GM19438 (cell line): ENCODE data around the gene OPCML.

Experiments
- ATAC-seq: cut with Tn5 transposase; IDR thresholded peaks from one replicate; pipeline ENCODE4 v1.9.1; 2021; ENCODE audit warnings: low read depth; ENCODE audit not compliant: unreplicated experiment

OPCML gene

DNA sequence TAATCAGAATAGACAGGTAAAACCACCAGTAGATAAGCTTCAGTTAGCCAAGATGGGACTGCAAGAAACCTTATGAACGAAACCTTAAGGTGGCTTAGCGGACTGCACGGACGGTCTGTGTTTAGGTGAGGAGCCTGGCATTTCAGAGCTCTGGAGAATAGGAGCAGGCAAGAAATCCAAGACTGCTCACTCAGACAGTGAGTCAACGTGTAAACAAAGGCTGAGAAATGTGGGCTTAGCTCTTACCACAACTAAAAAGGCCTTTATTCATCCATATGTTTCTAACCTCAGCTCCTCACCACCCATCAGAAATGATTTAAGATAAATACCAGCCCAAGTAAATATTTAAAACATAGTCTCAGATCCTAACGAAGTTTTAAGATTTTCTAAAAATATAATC, 657.7 kb downstream of the OPCML start:
- ATAC-seq = no peak

DNA sequence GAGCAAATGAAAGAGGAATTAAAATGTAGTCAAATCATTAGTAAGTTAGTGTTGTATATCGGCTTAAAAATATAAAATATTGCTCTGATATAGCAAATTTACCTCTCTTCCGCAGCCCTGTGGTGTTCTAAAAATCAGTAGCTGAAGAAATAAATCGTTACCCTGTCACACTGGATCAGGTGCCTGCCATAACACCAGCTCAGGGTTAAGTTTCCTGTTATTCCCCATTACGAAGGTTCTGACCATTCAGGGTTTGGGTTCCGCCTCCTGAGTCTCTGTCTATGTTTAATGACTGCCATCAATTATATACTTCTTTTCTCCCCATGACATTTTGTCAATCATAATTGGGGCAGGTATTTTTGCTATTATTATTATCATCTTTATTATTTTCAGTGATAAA, 658.5 kb downstream of the OPCML start:
- ATAC-seq = no peak

DNA sequence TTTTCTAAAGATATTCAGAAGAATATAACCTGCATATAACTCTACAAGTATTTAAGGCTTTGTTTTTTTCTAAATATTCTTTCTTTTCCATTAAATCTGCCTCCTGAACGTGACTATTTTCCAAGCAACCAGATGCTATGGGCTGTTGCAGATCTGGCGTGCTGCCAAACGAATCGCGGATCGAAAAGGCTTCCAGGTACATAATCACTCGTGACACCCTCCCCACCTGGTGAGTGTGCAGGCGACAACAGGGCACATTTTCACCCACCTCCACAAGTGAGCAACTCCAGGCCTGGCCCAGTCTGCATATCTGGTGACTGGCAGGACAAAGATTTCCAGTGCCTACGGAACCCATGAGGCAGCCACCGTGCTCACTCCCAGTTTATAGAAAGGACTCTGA, 660.1 kb downstream of the OPCML start:
- ATAC-seq = no peak

DNA sequence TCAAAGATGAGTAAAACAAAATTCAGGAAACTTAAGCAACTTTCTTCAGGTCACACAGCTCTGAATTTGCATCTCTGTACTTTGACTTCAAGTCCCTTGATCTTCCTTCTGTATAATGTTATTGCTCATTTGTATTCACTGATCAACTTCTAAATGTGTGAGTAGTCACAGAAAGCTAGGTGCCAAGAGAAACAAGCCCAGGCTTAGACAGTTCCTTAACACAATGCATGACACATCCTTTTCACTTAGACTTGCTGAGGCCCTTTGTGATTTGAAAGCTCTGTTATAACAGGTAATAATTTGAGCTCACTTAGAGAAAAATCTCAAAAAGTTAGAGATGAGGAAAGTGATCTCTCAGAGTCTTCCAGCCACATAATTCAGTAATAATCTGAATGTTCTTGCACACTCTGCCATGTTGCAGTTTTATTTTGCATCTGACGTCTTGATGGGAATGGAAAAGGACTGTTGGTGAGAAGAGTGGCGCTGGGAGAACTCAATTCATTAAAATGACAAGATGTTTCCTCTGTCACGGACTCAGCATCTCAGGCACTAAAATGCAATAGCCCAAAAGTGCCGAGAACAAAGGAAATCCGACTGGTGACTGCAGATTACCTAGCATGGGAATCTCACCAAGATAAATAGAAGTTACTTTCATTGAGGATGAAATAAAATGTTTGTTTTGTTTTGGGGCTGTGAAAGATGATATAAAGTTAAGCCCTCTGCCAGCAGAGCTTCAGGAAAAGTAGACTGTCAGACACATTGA, 665.3 kb downstream of the OPCML start:
- no peak for ATAC-seq

DNA sequence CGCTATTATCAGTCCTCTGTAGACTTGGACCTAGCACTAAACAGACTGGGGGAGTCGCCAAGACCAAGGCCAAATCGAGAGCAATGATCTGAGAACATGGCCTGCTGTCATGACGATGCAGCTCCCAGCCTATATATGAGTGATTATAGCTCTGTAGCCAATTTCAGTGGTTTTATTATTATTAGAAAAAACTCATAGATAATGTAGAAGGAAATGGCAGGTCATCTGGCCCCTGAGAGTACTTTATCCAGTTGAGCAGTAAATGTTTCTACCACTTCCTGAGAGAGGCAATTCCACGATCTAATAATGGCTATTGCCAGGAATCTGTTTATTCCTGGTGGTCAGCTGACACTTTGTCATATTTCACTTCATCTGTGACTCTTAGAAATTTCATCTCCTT, 666.7 kb downstream of the OPCML start:
- no peak for ATAC-seq

DNA sequence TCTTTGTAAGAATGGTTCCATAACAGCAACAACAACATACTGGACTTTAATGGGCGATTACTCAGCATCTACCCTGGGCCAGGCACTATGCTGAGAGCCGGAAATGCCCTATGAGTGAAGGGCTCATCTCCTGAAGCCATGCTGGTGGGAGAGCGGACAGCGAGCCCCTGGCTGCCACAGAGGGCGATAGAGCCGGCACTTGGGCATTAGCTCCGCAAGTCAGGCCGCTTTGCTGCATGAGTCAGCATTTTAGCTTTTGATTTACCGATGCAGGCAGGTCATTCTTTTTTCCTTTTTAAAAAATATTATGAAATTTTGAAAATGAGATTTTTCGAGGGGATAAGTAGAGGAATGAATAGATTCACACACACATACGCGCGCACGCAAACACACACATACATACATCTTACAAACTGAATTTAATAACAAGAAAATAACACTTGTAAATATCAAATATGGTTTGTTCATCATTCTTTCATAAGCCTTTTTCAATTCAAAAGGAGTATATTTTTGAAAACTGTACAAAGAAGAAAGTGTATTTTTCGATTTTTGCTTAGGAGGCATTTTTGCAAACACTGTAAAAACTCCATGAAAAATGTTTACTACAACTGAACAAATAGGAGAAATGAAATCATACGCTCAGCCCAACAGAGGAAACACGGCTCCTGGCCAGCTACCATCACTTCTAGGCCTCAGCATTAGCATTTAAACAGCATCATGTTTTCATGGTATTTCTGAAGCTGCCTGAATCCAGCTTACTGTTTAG, 667.3 kb downstream of the OPCML start:
- no peak for ATAC-seq

DNA sequence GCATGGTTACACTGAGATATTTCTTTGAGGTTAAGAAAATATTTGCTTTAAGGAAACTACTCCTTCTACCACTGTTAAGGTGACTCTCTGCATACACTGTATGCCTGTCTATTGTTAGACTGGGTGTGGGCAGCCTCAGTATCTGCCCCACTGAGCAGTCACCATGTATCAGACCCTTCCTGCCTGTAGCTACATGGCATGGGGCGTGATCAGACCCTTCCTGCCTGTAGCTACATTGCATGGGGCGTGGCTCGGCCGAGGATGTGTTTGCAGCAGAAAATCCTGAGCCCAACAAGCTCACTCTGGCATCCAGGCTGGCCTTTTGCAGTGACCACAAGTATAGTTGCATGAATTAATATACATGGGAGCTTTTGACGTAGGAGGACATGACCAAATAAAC, 669.4 kb downstream of the OPCML start:
- no peak for ATAC-seq

DNA sequence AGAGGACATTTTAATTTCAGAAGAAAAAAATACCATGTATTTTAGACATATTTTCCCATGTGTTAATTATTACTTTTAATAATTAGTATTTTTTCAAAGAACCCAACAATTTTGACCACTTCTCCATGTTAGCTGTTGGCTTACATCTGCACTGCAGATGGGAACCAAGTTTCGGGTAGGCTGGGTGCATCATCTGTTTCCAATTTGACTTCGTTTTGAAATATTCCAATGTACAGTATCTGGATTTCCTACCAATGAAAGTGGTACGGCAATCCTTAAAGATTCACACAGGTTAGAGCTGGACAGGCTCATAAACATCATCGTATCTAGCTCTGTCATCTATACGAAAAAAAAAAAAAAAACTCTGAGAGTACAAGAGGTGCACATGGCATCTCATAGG, 670.2 kb downstream of the OPCML start:
- ATAC-seq = no peak

DNA sequence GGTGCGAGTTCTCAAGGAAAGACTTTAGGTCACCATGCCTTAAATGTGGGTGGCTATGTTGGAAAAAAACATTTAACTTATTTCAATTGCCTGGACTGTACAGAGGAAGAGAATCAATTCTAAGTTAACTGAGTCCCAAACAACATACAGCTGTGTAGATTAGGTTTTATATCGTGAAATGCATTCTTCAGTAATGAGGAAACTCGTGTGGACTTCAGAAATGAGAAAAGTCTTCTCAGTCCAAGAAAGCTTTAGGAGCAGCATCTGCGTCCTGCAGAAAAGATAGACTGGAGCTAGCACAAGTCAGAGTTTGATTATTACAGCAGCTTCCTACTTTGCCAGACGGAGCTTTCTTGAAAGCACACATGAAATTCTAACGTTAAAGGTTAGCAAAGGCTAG, 673.0 kb downstream of the OPCML start:
- ATAC-seq = no peak

DNA sequence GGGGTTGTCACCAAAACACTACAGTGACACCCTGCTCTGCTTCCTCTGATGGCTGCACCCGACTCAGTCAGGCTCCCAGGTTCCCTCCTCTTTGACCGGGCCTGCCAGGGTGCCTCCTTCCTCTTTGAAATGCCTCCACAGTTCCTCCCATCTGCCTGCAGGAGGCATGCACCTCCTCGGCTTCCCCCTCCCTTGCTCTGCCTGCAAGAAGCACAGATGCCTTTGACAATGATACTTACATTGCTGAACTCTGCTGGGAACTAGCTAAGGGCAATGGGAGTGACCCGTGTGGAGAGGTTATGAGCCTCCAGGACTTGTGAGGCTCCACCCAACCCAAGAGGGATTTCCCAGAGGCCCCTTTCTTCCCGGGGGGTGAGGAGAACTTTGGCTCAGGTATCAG, 674.1 kb downstream of the OPCML start:
- ATAC-seq = no peak

DNA sequence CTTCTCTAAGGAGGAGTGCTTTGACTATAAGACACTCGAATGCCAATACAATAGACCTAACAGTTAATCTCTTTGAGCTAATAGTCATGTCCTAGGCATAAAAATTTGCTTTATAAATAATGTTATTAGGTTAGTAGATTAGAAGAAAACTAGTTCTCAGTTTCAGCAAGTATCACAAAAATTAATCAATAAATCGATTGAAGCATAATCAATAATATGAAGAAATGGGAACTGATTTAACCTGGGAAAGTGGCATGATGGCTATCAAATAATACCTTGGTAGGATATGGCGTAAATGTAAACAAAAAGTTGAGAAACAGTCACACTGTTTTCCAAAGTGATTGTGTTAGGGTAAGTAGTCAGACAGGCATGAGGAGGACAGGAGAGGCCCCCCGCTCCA, 676.3 kb downstream of the OPCML start:
- no peak for ATAC-seq

DNA sequence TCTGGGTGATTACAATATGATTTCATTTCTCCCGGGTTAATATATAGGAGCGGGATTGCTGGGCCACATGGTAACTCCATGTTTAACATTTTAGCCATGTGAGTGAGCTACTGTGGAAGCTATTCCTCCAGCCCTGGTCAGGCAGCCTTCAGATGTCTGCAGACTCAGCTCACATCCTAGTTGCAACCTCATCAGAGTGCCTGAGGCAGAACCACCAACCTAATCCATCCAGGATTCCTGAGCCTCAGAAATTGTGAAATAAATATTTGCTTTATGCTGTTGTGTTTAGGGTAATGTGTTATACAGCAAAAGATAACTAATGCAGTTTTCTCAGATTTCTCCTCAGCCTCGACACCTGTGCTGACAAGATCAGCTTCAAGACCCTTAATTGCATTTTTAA, 676.8 kb downstream of the OPCML start:
- no peak for ATAC-seq

DNA sequence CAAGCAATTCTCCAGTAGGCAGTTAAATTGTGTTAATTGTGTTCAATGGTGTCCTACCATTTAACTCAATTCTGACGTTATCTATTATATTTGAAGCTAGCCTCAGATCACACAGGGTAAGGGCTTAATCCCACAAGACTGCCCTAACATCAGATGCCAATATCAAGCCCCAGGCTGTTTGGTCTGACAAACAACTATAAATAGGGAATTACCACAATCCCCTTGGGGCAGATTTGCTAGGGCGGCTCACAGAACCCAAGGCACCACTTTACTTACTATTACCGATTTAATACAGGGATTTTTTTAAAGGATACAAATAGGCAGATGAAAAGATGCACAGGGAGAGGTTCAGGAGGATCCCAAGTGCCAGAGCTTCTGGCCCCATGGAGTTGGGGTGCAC, 678.4 kb downstream of the OPCML start:
- ATAC-seq = no peak

DNA sequence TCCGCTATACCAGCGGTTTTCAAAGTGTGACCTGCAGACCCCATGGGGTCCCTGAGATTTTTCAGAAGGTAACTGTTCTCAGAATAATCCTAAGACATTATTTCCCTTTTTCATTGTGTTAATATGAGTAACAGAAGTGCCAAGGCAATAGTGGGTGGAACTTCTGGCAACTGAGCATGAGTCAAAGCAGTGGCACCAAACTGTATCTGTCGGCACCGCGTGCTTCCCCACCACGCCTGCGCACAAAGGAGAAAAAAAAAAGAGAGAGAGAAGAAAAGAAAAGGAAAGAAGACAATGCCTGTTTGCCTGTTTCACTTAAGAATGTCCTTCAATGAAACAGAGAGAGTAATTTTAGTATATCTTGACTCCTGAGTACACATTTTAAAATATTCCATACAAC, 679.9 kb downstream of the OPCML start:
- ATAC-seq = no peak

DNA sequence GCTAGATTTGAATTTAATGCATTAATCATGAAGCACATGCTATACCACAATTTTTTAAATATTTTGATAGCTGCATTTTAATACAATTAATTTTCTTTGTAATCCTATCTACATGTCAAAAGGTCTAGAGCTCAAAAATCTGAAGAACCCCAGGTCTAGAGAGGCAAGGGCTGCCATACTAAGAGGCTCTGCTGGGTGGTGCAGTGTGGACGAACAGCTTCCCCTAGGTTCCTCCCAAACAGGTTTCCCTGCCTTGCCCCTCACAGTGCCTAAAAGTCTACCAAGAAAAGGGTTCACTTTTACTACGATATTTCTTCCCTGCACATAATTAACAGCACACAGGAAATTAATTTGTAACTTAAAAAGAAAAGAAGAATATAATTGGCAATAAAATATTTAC, 681.1 kb downstream of the OPCML start:
- no peak for ATAC-seq

DNA sequence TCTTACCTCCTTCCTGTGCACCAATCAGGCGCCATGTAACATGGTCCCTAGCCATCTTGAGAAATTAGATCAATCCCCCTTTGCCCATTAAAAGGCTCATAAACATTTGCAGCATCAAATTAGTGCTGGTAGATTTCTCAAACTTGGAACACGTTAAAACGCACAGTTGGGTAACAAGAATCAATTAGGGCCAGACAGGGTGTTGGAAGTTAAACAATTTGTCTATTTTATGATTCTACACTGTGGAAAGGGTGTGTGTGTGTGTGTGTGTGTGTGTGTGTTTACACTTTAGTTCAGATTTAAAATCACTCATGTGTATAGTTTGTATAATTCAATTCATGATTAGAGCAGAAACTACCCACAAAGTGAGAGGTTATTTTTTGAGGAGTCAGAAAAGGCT, 682.0 kb downstream of the OPCML start:
- ATAC-seq = no peak

DNA sequence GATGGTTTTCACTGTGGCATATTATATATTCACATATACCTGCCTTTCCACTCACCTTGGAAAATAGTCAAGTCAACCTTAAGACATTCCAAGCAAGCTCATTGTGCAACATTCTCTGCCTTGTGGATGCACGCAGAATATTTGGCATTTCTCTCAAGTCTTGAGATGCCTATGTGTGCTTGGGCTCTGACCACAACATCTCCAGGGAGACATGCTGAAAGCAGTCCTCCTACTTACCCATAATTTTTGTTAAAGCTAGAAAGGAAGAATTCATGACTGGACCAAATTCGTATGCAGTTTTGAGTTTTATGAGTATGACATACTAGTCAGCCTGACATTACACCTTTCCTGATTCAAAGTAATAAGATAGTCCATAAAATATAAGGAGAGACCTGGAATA, 684.0 kb downstream of the OPCML start:
- no peak for ATAC-seq

DNA sequence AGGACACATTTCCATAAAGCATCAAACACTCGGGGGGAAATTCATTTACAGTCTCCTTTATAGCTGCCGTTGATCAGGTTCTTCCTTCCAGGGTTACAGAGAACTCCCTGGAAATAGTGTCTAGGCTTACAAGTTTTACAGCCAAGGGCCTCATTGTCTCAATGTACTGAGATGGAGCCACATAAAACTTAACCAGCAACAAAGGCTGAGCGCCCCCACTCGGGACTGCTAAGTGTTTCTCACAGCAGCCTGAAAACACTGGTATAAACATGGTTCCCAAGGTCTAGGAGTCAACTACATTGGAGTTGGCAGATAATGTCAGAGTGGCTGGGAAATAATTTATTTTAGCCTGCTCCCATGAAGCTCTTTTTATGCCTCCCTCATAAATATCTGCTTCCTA, 686.2 kb downstream of the OPCML start:
- no peak for ATAC-seq

DNA sequence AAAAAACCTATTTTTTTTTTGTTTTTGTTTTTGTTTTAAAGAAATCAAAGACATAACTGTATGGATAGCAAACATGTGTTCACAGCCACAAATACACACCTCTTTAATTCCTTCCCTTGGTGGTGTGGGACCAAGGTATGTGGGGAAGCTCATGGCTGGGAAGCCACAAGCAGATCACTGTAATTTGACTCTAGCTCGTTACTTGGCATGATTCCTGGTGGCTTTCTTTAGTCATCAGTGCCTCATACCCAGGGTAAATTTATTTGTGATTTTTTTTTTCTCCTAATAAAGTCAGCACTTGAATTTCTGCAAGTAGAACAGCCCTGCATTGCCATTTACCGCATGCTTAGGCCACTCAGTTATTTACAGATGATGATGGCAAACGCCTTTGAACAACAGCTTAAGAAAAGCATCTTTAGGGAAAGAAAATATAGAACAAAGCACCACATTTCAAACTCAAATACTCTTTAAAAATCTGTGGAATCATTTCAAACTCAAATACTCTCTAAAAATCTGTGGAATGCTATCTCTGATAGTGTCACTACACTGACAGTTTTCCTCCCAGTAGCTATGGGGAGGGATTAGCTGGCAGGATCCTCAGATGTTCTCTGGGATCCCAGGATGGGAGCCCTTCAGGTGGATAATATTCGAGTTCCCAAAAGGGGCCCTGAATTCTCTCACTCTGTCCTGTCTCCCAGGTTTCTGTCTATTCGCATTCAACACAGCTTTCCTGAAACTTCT, 687.2 kb downstream of the OPCML start:
- ATAC-seq = no peak

DNA sequence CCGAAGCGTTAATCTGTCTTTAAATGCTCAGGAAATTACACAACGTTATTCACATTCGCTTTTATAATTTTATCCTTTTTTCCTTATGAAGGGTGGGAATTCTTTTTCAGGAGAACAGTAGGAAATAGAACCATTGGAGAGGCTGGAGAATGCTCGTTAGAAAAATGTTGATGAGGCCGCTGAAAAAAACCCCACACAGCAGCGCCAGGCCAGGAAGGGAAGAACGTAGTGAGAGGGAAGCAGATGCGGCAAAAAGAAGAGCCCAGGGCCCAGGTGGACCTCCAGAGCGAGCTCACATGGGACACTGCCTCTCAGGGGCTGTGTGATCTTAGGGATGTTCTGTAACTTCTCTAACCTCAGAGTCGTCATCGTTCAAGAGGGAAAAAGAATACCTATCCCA, 691.6 kb downstream of the OPCML start:
- no peak for ATAC-seq

DNA sequence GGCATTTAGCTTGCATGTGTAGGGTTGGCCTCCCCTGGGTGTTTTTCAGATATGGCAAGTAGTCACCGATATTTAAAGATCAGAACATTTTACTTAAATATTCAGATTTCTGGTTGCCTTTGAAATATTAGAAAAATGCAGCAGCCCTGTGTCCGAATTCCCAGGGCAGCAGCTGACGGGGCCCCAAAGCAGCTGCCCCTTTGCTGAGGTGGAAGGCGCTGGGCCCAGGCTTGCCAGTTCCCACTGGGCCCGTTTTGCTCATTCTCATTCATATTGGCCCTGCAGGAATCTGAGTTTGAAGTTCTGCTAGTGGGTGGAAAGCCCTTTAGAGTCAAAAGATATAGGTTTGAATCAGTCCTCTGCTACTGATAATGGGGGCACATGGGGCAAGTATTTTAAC, 692.1 kb downstream of the OPCML start:
- ATAC-seq = no peak
